ENCODE measurements around the gene PGAP1.

The PGAP1 gene

DNA sequence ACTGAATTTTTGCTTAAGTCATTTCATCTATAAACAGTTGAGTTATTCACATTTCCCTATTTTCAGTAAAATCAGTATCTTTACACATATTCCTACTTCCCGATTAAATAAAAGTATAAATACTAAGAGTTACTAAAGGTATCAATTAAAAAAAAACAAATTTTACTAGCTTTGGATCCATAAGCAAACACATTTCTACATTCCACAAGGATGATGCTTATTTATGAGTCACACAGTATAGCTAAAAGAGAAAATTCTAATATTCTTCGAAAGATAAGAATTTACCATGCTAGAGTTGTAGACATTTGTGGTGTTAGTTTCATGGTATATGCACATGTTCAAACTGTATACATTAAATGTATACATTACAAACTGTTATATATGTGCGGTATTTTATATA is 23.7 kb downstream of the PGAP1 start:
- no CpG with 5 or more reads among the region's 3 CpGs for WGBS, 2 donors (ENCODE audit: extremely low coverage in 2 of 2, insufficient read length in 2 of 2, insufficient replicate concordance in 1 of 2)
- Histone ChIP-seq H3K79me1 (ENCODE audit: low read depth, low read length) (no peaks in the 10 kb centered on the region), H4K91ac (ENCODE audit: low read depth, low read length, poor library complexity) (no peak overlapping the region), H3K36me3 (replicated peaks in 1 of 2; ENCODE audit: control insufficient read depth in 2 of 2, insufficient read depth in 2 of 2, low read length in 2 of 2) (peaks cover 14 to 71% of the 10 kb centered on the region in 2 donors), H3K27ac (replicated peaks; ENCODE audit: low read length) (no peak overlapping the region), H3K18ac (ENCODE audit: low read length) (no peak overlapping the region), H3K4me2 (ENCODE audit: insufficient read depth, low read length, poor library complexity, severe bottlenecking) (no peak overlapping the region), H3K9me3 (replicated peaks in 1 of 2; ENCODE audit: control insufficient read depth in 2 of 2, insufficient read depth in 1 of 2, low read depth in 1 of 2, low read length in 2 of 2) (no peaks in the 10 kb centered on the region), H2BK12ac (ENCODE audit: low read length) (no peak overlapping the region), H3K14ac (ENCODE audit: low read length) (no peak overlapping the region), H2AK5ac (ENCODE audit: low read depth, low read length) (no peak overlapping the region), H2BK5ac (ENCODE audit: low read length) (no peak overlapping the region), H3K4ac (ENCODE audit: low read length) (no peak overlapping the region), H3K27me3 (ENCODE audit: control insufficient read depth in 3 of 3, insufficient read depth in 3 of 3, low read depth in 1 of 3, low read length in 3 of 3) (no peaks in the 10 kb centered on the region), H3K4me3 (ENCODE audit: low read length in 2 of 2) (no peak overlapping the region), H3K23ac (ENCODE audit: low read depth, low read length, poor library complexity) (no peak overlapping the region), H2BK15ac (ENCODE audit: low read length) (no peak overlapping the region), H2BK120ac (ENCODE audit: low read depth, low read length) (no peak overlapping the region), H3K9ac (ENCODE audit: low read depth, low read length, poor library complexity) (no peak overlapping the region), H2AFZ (ENCODE audit: low read length) (no peak overlapping the region), H3K4me1 (ENCODE audit: control insufficient read depth in 2 of 2, insufficient read depth in 1 of 2, low read depth in 1 of 2, low read length in 2 of 2) (no peaks in the 10 kb centered on the region), H4K8ac (ENCODE audit: low read depth, low read length) (no peak overlapping the region)
- no peak for DNase-seq (ENCODE audit: low spot score)

DNA sequence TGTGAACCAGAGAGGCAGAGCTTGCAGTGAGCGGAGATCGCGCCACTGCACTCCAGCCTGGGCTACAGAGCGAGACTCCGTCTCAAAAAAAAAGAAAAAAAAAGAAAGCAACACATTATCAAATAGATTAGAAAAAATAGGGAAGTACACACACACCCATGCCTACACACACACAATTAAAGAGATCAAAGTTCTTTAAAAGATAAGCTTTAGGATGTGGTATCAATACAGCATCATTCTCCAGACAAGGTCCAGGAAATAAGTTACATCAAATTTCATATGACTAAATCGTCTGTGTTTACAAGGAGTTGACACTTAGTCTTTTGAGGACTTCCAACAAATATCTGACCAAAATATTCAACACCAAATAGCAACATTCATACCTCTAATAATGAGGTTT is 25.7 kb downstream of the PGAP1 start:
- no peak overlapping the region for H2AFZ ChIP-seq (ENCODE audit: low read length)
- no peak overlapping the region for H3K27ac ChIP-seq (replicated peaks; ENCODE audit: low read length)
- H3K27me3 ChIP-seq (ENCODE audit: control insufficient read depth in 3 of 3, insufficient read depth in 3 of 3, low read depth in 1 of 3, low read length in 3 of 3): no peaks in the 10 kb centered on the region
- no peak overlapping the region for H2AK5ac ChIP-seq (ENCODE audit: low read depth, low read length)
- H3K9ac ChIP-seq (ENCODE audit: low read depth, low read length, poor library complexity): no peak overlapping the region
- H4K8ac ChIP-seq (ENCODE audit: low read depth, low read length): no peak overlapping the region
- H4K91ac ChIP-seq (ENCODE audit: low read depth, low read length, poor library complexity): no peak overlapping the region
- H3K14ac ChIP-seq (ENCODE audit: low read length): no peak overlapping the region
- H3K79me1 ChIP-seq (ENCODE audit: low read depth, low read length): no peaks in the 10 kb centered on the region
- no peak overlapping the region for H2BK120ac ChIP-seq (ENCODE audit: low read depth, low read length)
- no peaks in the 10 kb centered on the region for H3K4me1 ChIP-seq (ENCODE audit: control insufficient read depth in 2 of 2, insufficient read depth in 1 of 2, low read depth in 1 of 2, low read length in 2 of 2)
- no peak overlapping the region for H2BK5ac ChIP-seq (ENCODE audit: low read length)
- no peak overlapping the region for H3K4ac ChIP-seq (ENCODE audit: low read length)
- H3K23ac ChIP-seq (ENCODE audit: low read depth, low read length, poor library complexity): no peak overlapping the region
- no peak overlapping the region for H3K4me3 ChIP-seq (ENCODE audit: low read length in 2 of 2)
- H3K4me2 ChIP-seq (ENCODE audit: insufficient read depth, low read length, poor library complexity, severe bottlenecking): no peak overlapping the region
- no peak for DNase-seq (ENCODE audit: low spot score)
- no peak overlapping the region for H2BK12ac ChIP-seq (ENCODE audit: low read length)
- WGBS, 2 donors (ENCODE audit: extremely low coverage in 2 of 2, insufficient read length in 2 of 2, insufficient replicate concordance in 1 of 2): no CpG with 5 or more reads among the region's 6 CpGs
- no peaks in the 10 kb centered on the region for H3K9me3 ChIP-seq (replicated peaks in 1 of 2; ENCODE audit: control insufficient read depth in 2 of 2, insufficient read depth in 1 of 2, low read depth in 1 of 2, low read length in 2 of 2)
- H3K36me3 ChIP-seq (replicated peaks in 1 of 2; ENCODE audit: control insufficient read depth in 2 of 2, insufficient read depth in 2 of 2, low read length in 2 of 2): peaks cover 15 to 90% of the 10 kb centered on the region in 2 donors
- no peak overlapping the region for H3K18ac ChIP-seq (ENCODE audit: low read length)
- no peak overlapping the region for H2BK15ac ChIP-seq (ENCODE audit: low read length)

- H2BK15ac ChIP-seq (ENCODE audit: low read length): no peak overlapping the region
- no CpG with 5 or more reads among the region's 3 CpGs for WGBS, 2 donors (ENCODE audit: extremely low coverage in 2 of 2, insufficient read length in 2 of 2, insufficient replicate concordance in 1 of 2)
- H3K27ac ChIP-seq (replicated peaks; ENCODE audit: low read length): no peak overlapping the region
- H3K4me2 ChIP-seq (ENCODE audit: insufficient read depth, low read length, poor library complexity, severe bottlenecking): no peak overlapping the region
- H2BK12ac ChIP-seq (ENCODE audit: low read length): no peak overlapping the region
- H3K14ac ChIP-seq (ENCODE audit: low read length): no peak overlapping the region
- H3K4me1 ChIP-seq (ENCODE audit: control insufficient read depth in 2 of 2, insufficient read depth in 1 of 2, low read depth in 1 of 2, low read length in 2 of 2): no peaks in the 10 kb centered on the region
- H2BK120ac ChIP-seq (ENCODE audit: low read depth, low read length): no peak overlapping the region
- H2AFZ ChIP-seq (ENCODE audit: low read length): no peak overlapping the region
- no peak overlapping the region for H4K91ac ChIP-seq (ENCODE audit: low read depth, low read length, poor library complexity)
- H3K18ac ChIP-seq (ENCODE audit: low read length): no peak overlapping the region
- no peak overlapping the region for H3K23ac ChIP-seq (ENCODE audit: low read depth, low read length, poor library complexity)
- H2AK5ac ChIP-seq (ENCODE audit: low read depth, low read length): no peak overlapping the region
- DNase-seq (ENCODE audit: low spot score): no peak
- no peaks in the 10 kb centered on the region for H3K9me3 ChIP-seq (replicated peaks in 1 of 2; ENCODE audit: control insufficient read depth in 2 of 2, insufficient read depth in 1 of 2, low read depth in 1 of 2, low read length in 2 of 2)
- no peak overlapping the region for H4K8ac ChIP-seq (ENCODE audit: low read depth, low read length)
- no peak overlapping the region for H2BK5ac ChIP-seq (ENCODE audit: low read length)
- H3K9ac ChIP-seq (ENCODE audit: low read depth, low read length, poor library complexity): no peak overlapping the region
- H3K27me3 ChIP-seq (ENCODE audit: control insufficient read depth in 3 of 3, insufficient read depth in 3 of 3, low read depth in 1 of 3, low read length in 3 of 3): no peaks in the 10 kb centered on the region
- no peak overlapping the region for H3K4ac ChIP-seq (ENCODE audit: low read length)
- peaks cover 15 to 95% of the 10 kb centered on the region in 2 donors for H3K36me3 ChIP-seq (replicated peaks in 1 of 2; ENCODE audit: control insufficient read depth in 2 of 2, insufficient read depth in 2 of 2, low read length in 2 of 2)
- H3K79me1 ChIP-seq (ENCODE audit: low read depth, low read length): no peaks in the 10 kb centered on the region
- no peak overlapping the region for H3K4me3 ChIP-seq (ENCODE audit: low read length in 2 of 2)
Observed at GRCh38 chr2:196899976-196900375, 26.5 kb downstream of the PGAP1 start.

GRCh38 chr2:196891136-196891535 is 35.4 kb downstream of the PGAP1 start:
- Histone ChIP-seq H3K18ac (ENCODE audit: low read length) (no peak overlapping the region), H2BK15ac (ENCODE audit: low read length) (no peak overlapping the region), H3K23ac (ENCODE audit: low read depth, low read length, poor library complexity) (no peak overlapping the region), H3K27ac (replicated peaks; ENCODE audit: low read length) (no peak overlapping the region), H2BK120ac (ENCODE audit: low read depth, low read length) (no peak overlapping the region), H3K27me3 (ENCODE audit: control insufficient read depth in 3 of 3, insufficient read depth in 3 of 3, low read depth in 1 of 3, low read length in 3 of 3) (no peaks in the 10 kb centered on the region), H3K79me1 (ENCODE audit: low read depth, low read length) (no peaks in the 10 kb centered on the region), H2BK5ac (ENCODE audit: low read length) (no peak overlapping the region), H3K36me3 (replicated peaks in 1 of 2; ENCODE audit: control insufficient read depth in 2 of 2, insufficient read depth in 2 of 2, low read length in 2 of 2) (peaks cover 9 to 94% of the 10 kb centered on the region in 2 donors), H3K4ac (ENCODE audit: low read length) (no peak overlapping the region), H3K4me3 (ENCODE audit: low read length in 2 of 2) (no peak overlapping the region), H3K14ac (ENCODE audit: low read length) (no peak overlapping the region), H2AK5ac (ENCODE audit: low read depth, low read length) (no peak overlapping the region), H3K4me2 (ENCODE audit: insufficient read depth, low read length, poor library complexity, severe bottlenecking) (no peak overlapping the region), H4K8ac (ENCODE audit: low read depth, low read length) (no peak overlapping the region), H3K9ac (ENCODE audit: low read depth, low read length, poor library complexity) (no peak overlapping the region), H3K9me3 (replicated peaks in 1 of 2; ENCODE audit: control insufficient read depth in 2 of 2, insufficient read depth in 1 of 2, low read depth in 1 of 2, low read length in 2 of 2) (no peaks in the 10 kb centered on the region), H4K91ac (ENCODE audit: low read depth, low read length, poor library complexity) (no peak overlapping the region), H3K4me1 (ENCODE audit: control insufficient read depth in 2 of 2, insufficient read depth in 1 of 2, low read depth in 1 of 2, low read length in 2 of 2) (no peaks in the 10 kb centered on the region), H2AFZ (ENCODE audit: low read length) (no peak overlapping the region), H2BK12ac (ENCODE audit: low read length) (no peak overlapping the region)
- DNase-seq (ENCODE audit: low spot score): no peak
- no CpG with 5 or more reads among the region's 2 CpGs for WGBS, 2 donors (ENCODE audit: extremely low coverage in 2 of 2, insufficient read length in 2 of 2, insufficient replicate concordance in 1 of 2)
